WTC11 (cell line): Measurements from ENCODE around the gene STK39.

Experiments
- JUN ChIP-seq: sonication (generic); formaldehyde crosslinking; IDR thresholded peaks from 2 replicates; pipeline ENCODE4 v1.8.0; 2023; ENCODE audit warnings: mild to moderate bottlenecking, missing genetic modification reagents
- NFYB ChIP-seq: sonication (generic); formaldehyde crosslinking; conservative IDR thresholded peaks from 2 replicates; pipeline ENCODE4 v1.8.0; 2022; ENCODE audit warnings: low read depth, missing genetic modification reagents
- NR1H2 ChIP-seq: sonication (generic); formaldehyde crosslinking; IDR thresholded peaks from 2 replicates; pipeline ENCODE4 v1.9.0; 2021; ENCODE audit warnings: mild to moderate bottlenecking, moderate library complexity, missing genetic modification reagents
- NR2C2 ChIP-seq: sonication (generic); formaldehyde crosslinking; IDR thresholded peaks from 2 replicates; pipeline ENCODE4 v1.8.0; 2022; ENCODE audit warnings: mild to moderate bottlenecking, missing genetic modification reagents
- RELA ChIP-seq: sonication (generic); formaldehyde crosslinking; IDR thresholded peaks from 2 replicates; pipeline ENCODE4 v1.8.1; 2022; ENCODE audit warnings: missing genetic modification reagents, mild to moderate bottlenecking, borderline replicate concordance
- TP53 ChIP-seq: sonication (generic); formaldehyde crosslinking; IDR thresholded peaks from 2 replicates; pipeline ENCODE4 v1.8.1; 2023; ENCODE audit warnings: mild to moderate bottlenecking, missing genetic modification reagents
- ZNF317 ChIP-seq: sonication (generic); formaldehyde crosslinking; IDR thresholded peaks from 2 replicates; pipeline ENCODE4 v1.8.1; 2023; ENCODE audit warnings: low read depth, mild to moderate bottlenecking, moderate library complexity, missing genetic modification reagents, borderline replicate concordance
- TF ChIP-seq, protein P1 (sequence below): fragments of 250-450 bp; sonication (Bioruptor Pico); IDR thresholded peaks from 2 replicates; pipeline ENCODE4 v1.9.0; 2021; ENCODE audit warnings: mild to moderate bottlenecking
- TF ChIP-seq, protein P2 (sequence below): fragments of 200-600 bp; IDR thresholded peaks from 2 replicates; pipeline ENCODE4 v1.8.0; 2022; ENCODE audit warnings: antibody characterized with exemption
- TF ChIP-seq, protein P3 (sequence below): sonication (generic); formaldehyde crosslinking; conservative IDR thresholded peaks from 2 replicates; pipeline ENCODE4 v1.8.1; 2022; ENCODE audit warnings: mild to moderate bottlenecking, missing genetic modification reagents

- no peak for TF ChIP-seq RELA (CRISPR knock-in tag)
- TF ChIP-seq JUN = no peak
- TF ChIP-seq, protein P1, sequence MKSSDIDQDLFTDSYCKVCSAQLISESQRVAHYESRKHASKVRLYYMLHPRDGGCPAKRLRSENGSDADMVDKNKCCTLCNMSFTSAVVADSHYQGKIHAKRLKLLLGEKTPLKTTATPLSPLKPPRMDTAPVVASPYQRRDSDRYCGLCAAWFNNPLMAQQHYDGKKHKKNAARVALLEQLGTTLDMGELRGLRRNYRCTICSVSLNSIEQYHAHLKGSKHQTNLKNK (CRISPR knock-in tag) = no peak
- TF ChIP-seq, protein P2, sequence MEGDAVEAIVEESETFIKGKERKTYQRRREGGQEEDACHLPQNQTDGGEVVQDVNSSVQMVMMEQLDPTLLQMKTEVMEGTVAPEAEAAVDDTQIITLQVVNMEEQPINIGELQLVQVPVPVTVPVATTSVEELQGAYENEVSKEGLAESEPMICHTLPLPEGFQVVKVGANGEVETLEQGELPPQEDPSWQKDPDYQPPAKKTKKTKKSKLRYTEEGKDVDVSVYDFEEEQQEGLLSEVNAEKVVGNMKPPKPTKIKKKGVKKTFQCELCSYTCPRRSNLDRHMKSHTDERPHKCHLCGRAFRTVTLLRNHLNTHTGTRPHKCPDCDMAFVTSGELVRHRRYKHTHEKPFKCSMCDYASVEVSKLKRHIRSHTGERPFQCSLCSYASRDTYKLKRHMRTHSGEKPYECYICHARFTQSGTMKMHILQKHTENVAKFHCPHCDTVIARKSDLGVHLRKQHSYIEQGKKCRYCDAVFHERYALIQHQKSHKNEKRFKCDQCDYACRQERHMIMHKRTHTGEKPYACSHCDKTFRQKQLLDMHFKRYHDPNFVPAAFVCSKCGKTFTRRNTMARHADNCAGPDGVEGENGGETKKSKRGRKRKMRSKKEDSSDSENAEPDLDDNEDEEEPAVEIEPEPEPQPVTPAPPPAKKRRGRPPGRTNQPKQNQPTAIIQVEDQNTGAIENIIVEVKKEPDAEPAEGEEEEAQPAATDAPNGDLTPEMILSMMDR = no peak
- no peak for TF ChIP-seq NFYB (CRISPR knock-in tag)
- TF ChIP-seq, protein P3, sequence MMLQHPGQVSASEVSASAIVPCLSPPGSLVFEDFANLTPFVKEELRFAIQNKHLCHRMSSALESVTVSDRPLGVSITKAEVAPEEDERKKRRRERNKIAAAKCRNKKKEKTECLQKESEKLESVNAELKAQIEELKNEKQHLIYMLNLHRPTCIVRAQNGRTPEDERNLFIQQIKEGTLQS (CRISPR knock-in tag) = no peak
- no peak for TF ChIP-seq ZNF317
- no peak for TF ChIP-seq NR1H2 (CRISPR knock-in tag)
- no peak for TF ChIP-seq TP53 (CRISPR knock-in tag)
- no peak for TF ChIP-seq NR2C2 (CRISPR knock-in tag)
Observed at GRCh38 chr2:168137510-168138180, 109.8 kb downstream of the STK39 start.
